Stomach (tissue), 9 donors: ENCODE results near the gene RPS6KA2. TPM values are rescaled to one million over a fixed set of nuclear protein-coding genes. Genes with fewer than 3 reads are reported as not detected.

Experiments used
- DNase-seq, 2 donors: peaks; one replicate each; pipeline versions ENCODE4 v3.0.0 to v3.0.0-alpha.2; 2013 to 2019
- H3K27ac ChIP-seq, 5 donors: fragments of 200-600 bp in 4 of 5; sonication (generic) in 4 of 5; one replicate each; pipeline ENCODE4 v1.5.1; 2013 to 2019; ENCODE audit warnings: mild to moderate bottlenecking in 1 of 5, moderate library complexity in 1 of 5
- H3K27me3 ChIP-seq, 3 donors: fragments of 200-600 bp; sonication (generic); one replicate each; pipeline ENCODE4 v1.5.1; 2017 to 2019; ENCODE audit warnings: mixed run types in 1 of 3
- H3K36me3 ChIP-seq, 4 donors: fragments of 200-600 bp; sonication (generic); 1 replicate in 3 of 4; 2 replicates in 1 of 4; pipeline ENCODE4 v1.5.1; 2016 to 2019
- H3K4me1 ChIP-seq, 4 donors: fragments of 200-600 bp; sonication (generic); one replicate each; pipeline ENCODE4 v1.5.1; 2016 to 2019
- H3K4me3 ChIP-seq, 4 donors: fragments of 200-600 bp; sonication (generic) in 3 of 4; one replicate each; pipeline ENCODE4 v1.5.1; 2016 to 2019; ENCODE audit warnings: mild to moderate bottlenecking in 1 of 4
- H3K9me3 ChIP-seq, 4 donors: fragments of 200-600 bp; sonication (generic); one replicate each; pipeline ENCODE4 v1.5.1; 2016 to 2019
- CTCF ChIP-seq, 7 experiments: fragments of 450-650 bp in 4 of 7; fragments of 200-600 bp in 3 of 7; sonication (generic) in 3 of 7; IDR thresholded peaks; one replicate each; pipeline ENCODE4 v1.5.1; 2016 to 2019; ENCODE audit warnings: antibody characterized with exemption in 7 of 7, control low read depth in 2 of 7, mild to moderate bottlenecking in 1 of 7
- EP300 ChIP-seq: sonication (generic); formaldehyde crosslinking; IDR thresholded peaks from one replicate; pipeline ENCODE4 v1.6.1; 2017; ENCODE audit warnings: antibody characterized with exemption
- POLR2A ChIP-seq, 4 donors: fragments of 450-650 bp; IDR thresholded peaks; one replicate each; pipeline ENCODE4 v1.6.1; 2016; ENCODE audit warnings: antibody characterized with exemption in 4 of 4, control low read depth in 2 of 4, mild to moderate bottlenecking in 1 of 4, moderate library complexity in 1 of 4
- POLR2AphosphoS5 ChIP-seq, 3 donors: sonication (generic); formaldehyde crosslinking; IDR thresholded peaks; one replicate each; pipeline ENCODE4 v1.6.1; 2016; ENCODE audit warnings: antibody characterized with exemption in 3 of 3
- WGBS, 5 donors: extraction: QIAGEN DNeasy Blood & Tissue Kit in 3 of 5; methylation state at CpG; one replicate each; pipeline versions ENCODE4 v1.1.5 to v1.1.7; 2013 to 2018; 5-methylcytosine and 5-hydroxymethylcytosine counted together
- intact Hi-C: fragments of 100-400 bp; cut with DNase I; formaldehyde crosslinking; loops from one replicate; pipeline ENCODE4 v1.15.1; 2023; ENCODE audit warnings: low total_unique reads
- polyA plus RNA-seq, 3 donors: library from polyadenylated mRNA; stranded (reverse); fragments of 200-250 nt; gene quantifications; one replicate each; pipeline ENCODE4 v1.2.3, GENCODE V29; 2013
- total RNA-seq, 5 donors: library from RNA; depleted of rRNA; stranded (reverse); fragments of >200 nt; gene quantifications; one replicate each; pipeline versions ENCODE4 v1.1.0 to v1.2.3, GENCODE V29; 2014 to 2016
- donor health status: healthy with polysubstance abuse.
- donor health status: Bipolar disorder and iron deficiency.
- donor health status: healthy.

The RPS6KA2 gene
- total and polyA plus RNA-seq, 8 donors, result 10.9 to 150 (median 68.0) TPM

- H3K36me3 ChIP-seq, result no peaks in the 10 kb centered on the region
- H3K9me3 ChIP-seq, result no peaks in the 10 kb centered on the region
- no peak overlapping the region for H3K27ac ChIP-seq
- no peak overlapping the region for H3K4me3 ChIP-seq
- H3K27me3 ChIP-seq, result peaks cover 0 to 12% (median 9%) of the 10 kb centered on the region in 3 donors
- no peak for TF ChIP-seq POLR2AphosphoS5 (IDR thresholded peaks at IDR 0.05)
- no peak for TF ChIP-seq POLR2A (IDR thresholded peaks at IDR 0.05)
- no peak for TF ChIP-seq EP300
- TF ChIP-seq CTCF (IDR thresholded peaks at IDR 0.05), result no peak
- WGBS, 5 donors, result 93 to 94% (median 94%) methylated on average over 4 of the region's 4 CpGs
- H3K4me1 ChIP-seq, result peaks cover 5 to 18% (median 8%) of the 10 kb centered on the region in 4 donors
- DNase-seq, result no peak
- intact Hi-C loops, result no loop called here
These were observed 26.5 kb upstream of the RPS6KA2 start for GRCh38 chr6:166653639-166653941.

GRCh38 chr6:166650824-166651807, 24.1 kb upstream of the RPS6KA2 start:
- WGBS, 5 donors, result 81 to 85% (median 85%) methylated on average over 12 of the region's 12 CpGs
- peaks cover 0 to 3% (median under 1%) of the 10 kb centered on the region in 3 donors for H3K27me3 ChIP-seq
- peaks cover 0 to 6% (median 0%) of the 10 kb centered on the region in 4 donors for H3K4me1 ChIP-seq
- no peaks in the 10 kb centered on the region for H3K36me3 ChIP-seq
- no peak overlapping the region for H3K27ac ChIP-seq
- H3K4me3 ChIP-seq, result no peak overlapping the region
- TF ChIP-seq POLR2AphosphoS5 (IDR thresholded peaks at IDR 0.05) (no peak), EP300 (no peak), CTCF (IDR thresholded peaks at IDR 0.05) (no peak), POLR2A (IDR thresholded peaks at IDR 0.05) (no peak)
- no peak for DNase-seq
- no peaks in the 10 kb centered on the region for H3K9me3 ChIP-seq
- intact Hi-C loops, result no loop called here

GRCh38 chr6:166650047-166650446, 23.0 kb upstream of the RPS6KA2 start:
- no peak overlapping the region for H3K27ac ChIP-seq
- H3K9me3 ChIP-seq, result no peaks in the 10 kb centered on the region
- no peak overlapping the region for H3K4me3 ChIP-seq
- intact Hi-C loops, result no loop called here
- DNase-seq, result no peak
- WGBS, 5 donors, result 71 to 98% (median 75%) methylated on average over 3 of the region's 3 CpGs
- TF ChIP-seq POLR2A (IDR thresholded peaks at IDR 0.05), result no peak
- no peak for TF ChIP-seq POLR2AphosphoS5 (IDR thresholded peaks at IDR 0.05)
- TF ChIP-seq EP300, result no peak
- no peak for TF ChIP-seq CTCF (IDR thresholded peaks at IDR 0.05)
- H3K27me3 ChIP-seq, result no peaks in the 10 kb centered on the region
- H3K4me1 ChIP-seq, result no peaks in the 10 kb centered on the region
- no peaks in the 10 kb centered on the region for H3K36me3 ChIP-seq

GRCh38 chr6:166648846-166649245, 21.8 kb upstream of the RPS6KA2 start:
- WGBS, 5 donors, result 84 to 91% (median 87%) methylated on average over 9 of the region's 9 CpGs
- intact Hi-C loops, result no loop called here
- H3K9me3 ChIP-seq, result peaks cover 0 to 2% (median 1%) of the 10 kb centered on the region in 4 donors
- no peak overlapping the region for H3K4me3 ChIP-seq
- no peak for DNase-seq
- no peak overlapping the region for H3K27ac ChIP-seq
- no peak for TF ChIP-seq POLR2A (IDR thresholded peaks at IDR 0.05)
- no peak for TF ChIP-seq CTCF (IDR thresholded peaks at IDR 0.05)
- H3K36me3 ChIP-seq, result no peaks in the 10 kb centered on the region
- no peaks in the 10 kb centered on the region for H3K4me1 ChIP-seq
- no peaks in the 10 kb centered on the region for H3K27me3 ChIP-seq
